ENCODE results near the gene GRID2.

Gene GRID2

GRCh38 chr4:93132631-93133030, 828.9 kb downstream of the GRID2 start:
- TF ChIP-seq CSDC2 (CRISPR knock-in tag; IDR thresholded peaks at IDR 0.05) (no peak), ZFP30 (CRISPR knock-in tag; IDR thresholded peaks at IDR 0.05) (no peak), ZNF70 (CRISPR knock-in tag; IDR thresholded peaks at IDR 0.05) (no peak), CSRNP3 (CRISPR knock-in tag; IDR thresholded peaks at IDR 0.05) (no peak), ISL1 (CRISPR knock-in tag; IDR thresholded peaks at IDR 0.05) (no peak), BACH2 (CRISPR knock-in tag; IDR thresholded peaks at IDR 0.05; ENCODE audit: borderline replicate concordance) (no peak), ZNF8 (CRISPR knock-in tag; IDR thresholded peaks at IDR 0.05) (no peak), ZC3H10 (CRISPR knock-in tag; IDR thresholded peaks at IDR 0.05) (no peak)
- no peak for ATAC-seq

DNA sequence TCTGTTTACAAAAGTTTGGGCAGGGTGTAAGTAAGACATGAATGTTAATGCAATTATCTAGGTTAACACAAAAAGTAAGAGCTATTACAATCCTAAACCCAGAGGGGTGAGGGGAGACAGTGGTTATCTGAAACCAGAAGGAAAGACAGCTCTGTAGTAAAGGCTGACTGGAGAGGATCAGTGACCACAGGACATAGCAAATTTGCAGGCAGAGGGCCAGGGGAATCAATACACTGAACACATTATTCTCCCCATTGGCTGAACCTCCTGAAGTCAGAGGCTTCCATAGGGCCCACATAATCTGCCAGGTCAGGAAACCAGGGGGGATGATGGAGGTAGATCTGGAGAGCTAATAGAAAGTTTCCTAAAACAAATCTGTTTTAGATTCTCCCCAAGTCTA, 835.4 kb downstream of the GRID2 start:
- TF ChIP-seq POU6F1 (CRISPR knock-in tag; IDR thresholded peaks at IDR 0.05; ENCODE audit: borderline replicate concordance, low read depth) (no peak), ZFP3 (CRISPR knock-in tag; IDR thresholded peaks at IDR 0.05) (no peak), SNAI2 (CRISPR knock-in tag; IDR thresholded peaks at IDR 0.05) (no peak), ZFP30 (CRISPR knock-in tag; IDR thresholded peaks at IDR 0.05) (no peak), TSHZ2 (CRISPR knock-in tag; IDR thresholded peaks at IDR 0.05) (no peak), CSDC2 (CRISPR knock-in tag; IDR thresholded peaks at IDR 0.05) (no peak)
- no peak for ATAC-seq

- ATAC-seq = no peak
- TF ChIP-seq ESRRG (CRISPR knock-in tag; IDR thresholded peaks at IDR 0.05) (no peak), CSRNP3 (CRISPR knock-in tag; IDR thresholded peaks at IDR 0.05) (no peak), PPARA (CRISPR knock-in tag; IDR thresholded peaks at IDR 0.05; ENCODE audit: borderline replicate concordance) (no peak), ZFP30 (CRISPR knock-in tag; IDR thresholded peaks at IDR 0.05) (no peak), RARB (CRISPR knock-in tag; IDR thresholded peaks at IDR 0.05) (no peak), BACH2 (CRISPR knock-in tag; IDR thresholded peaks at IDR 0.05; ENCODE audit: borderline replicate concordance) (no peak), ZNF70 (CRISPR knock-in tag; IDR thresholded peaks at IDR 0.05) (no peak), ZNF8 (CRISPR knock-in tag; IDR thresholded peaks at IDR 0.05) (no peak), GLIS3 (CRISPR knock-in tag; IDR thresholded peaks at IDR 0.05) (no peak)
These were observed 840.1 kb downstream of the GRID2 start for GRCh38 chr4:93143902-93144301.

- no peak for ATAC-seq
- TF ChIP-seq ESRRG (CRISPR knock-in tag; IDR thresholded peaks at IDR 0.05) = no peak
- no peak for TF ChIP-seq ZFP3 (CRISPR knock-in tag; IDR thresholded peaks at IDR 0.05)
- TF ChIP-seq ZC3H10 (CRISPR knock-in tag; IDR thresholded peaks at IDR 0.05) = no peak
- TF ChIP-seq POU6F1 (CRISPR knock-in tag; IDR thresholded peaks at IDR 0.05; ENCODE audit: borderline replicate concordance, low read depth) = no peak
- TF ChIP-seq ZNF8 (CRISPR knock-in tag; IDR thresholded peaks at IDR 0.05) = no peak
- TF ChIP-seq, protein P1, sequence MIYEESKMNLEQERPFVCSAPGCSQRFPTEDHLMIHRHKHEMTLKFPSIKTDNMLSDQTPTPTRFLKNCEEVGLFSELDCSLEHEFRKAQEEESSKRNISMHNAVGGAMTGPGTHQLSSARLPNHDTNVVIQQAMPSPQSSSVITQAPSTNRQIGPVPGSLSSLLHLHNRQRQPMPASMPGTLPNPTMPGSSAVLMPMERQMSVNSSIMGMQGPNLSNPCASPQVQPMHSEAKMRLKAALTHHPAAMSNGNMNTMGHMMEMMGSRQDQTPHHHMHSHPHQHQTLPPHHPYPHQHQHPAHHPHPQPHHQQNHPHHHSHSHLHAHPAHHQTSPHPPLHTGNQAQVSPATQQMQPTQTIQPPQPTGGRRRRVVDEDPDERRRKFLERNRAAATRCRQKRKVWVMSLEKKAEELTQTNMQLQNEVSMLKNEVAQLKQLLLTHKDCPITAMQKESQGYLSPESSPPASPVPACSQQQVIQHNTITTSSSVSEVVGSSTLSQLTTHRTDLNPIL (CRISPR knock-in tag; IDR thresholded peaks at IDR 0.05; ENCODE audit: low read depth) = no peak
- no peak for TF ChIP-seq SNAI2 (CRISPR knock-in tag; IDR thresholded peaks at IDR 0.05)
- TF ChIP-seq RARB (CRISPR knock-in tag; IDR thresholded peaks at IDR 0.05) = no peak
- no peak for TF ChIP-seq ZNF70 (CRISPR knock-in tag; IDR thresholded peaks at IDR 0.05)
- TF ChIP-seq GLIS3 (CRISPR knock-in tag; IDR thresholded peaks at IDR 0.05) = no peak
- TF ChIP-seq ZNF565 (CRISPR knock-in tag; conservative IDR thresholded peaks at IDR 0.05; ENCODE audit: low read depth) = no peak
- no peak for TF ChIP-seq TCF4 (CRISPR knock-in tag; IDR thresholded peaks at IDR 0.05; ENCODE audit: borderline replicate concordance)
- no peak for TF ChIP-seq TSHZ2 (CRISPR knock-in tag; IDR thresholded peaks at IDR 0.05)
- TF ChIP-seq CSDC2 (CRISPR knock-in tag; IDR thresholded peaks at IDR 0.05) = no peak
- no peak for TF ChIP-seq BACH2 (CRISPR knock-in tag; IDR thresholded peaks at IDR 0.05; ENCODE audit: borderline replicate concordance)
These were observed 840.9 kb downstream of the GRID2 start for GRCh38 chr4:93144644-93145043.

All from SK-N-SH treated with all-trans-retinoic acid at 6 μM for 48 hours (cell line).